ENCODE data around the gene SLC9A2. TPM values are rescaled to one million over a fixed set of nuclear protein-coding genes. Genes with fewer than 3 reads are reported as not detected.

The SLC9A2 gene, protein sequence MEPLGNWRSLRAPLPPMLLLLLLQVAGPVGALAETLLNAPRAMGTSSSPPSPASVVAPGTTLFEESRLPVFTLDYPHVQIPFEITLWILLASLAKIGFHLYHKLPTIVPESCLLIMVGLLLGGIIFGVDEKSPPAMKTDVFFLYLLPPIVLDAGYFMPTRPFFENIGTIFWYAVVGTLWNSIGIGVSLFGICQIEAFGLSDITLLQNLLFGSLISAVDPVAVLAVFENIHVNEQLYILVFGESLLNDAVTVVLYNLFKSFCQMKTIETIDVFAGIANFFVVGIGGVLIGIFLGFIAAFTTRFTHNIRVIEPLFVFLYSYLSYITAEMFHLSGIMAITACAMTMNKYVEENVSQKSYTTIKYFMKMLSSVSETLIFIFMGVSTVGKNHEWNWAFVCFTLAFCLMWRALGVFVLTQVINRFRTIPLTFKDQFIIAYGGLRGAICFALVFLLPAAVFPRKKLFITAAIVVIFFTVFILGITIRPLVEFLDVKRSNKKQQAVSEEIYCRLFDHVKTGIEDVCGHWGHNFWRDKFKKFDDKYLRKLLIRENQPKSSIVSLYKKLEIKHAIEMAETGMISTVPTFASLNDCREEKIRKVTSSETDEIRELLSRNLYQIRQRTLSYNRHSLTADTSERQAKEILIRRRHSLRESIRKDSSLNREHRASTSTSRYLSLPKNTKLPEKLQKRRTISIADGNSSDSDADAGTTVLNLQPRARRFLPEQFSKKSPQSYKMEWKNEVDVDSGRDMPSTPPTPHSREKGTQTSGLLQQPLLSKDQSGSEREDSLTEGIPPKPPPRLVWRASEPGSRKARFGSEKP
- 3.4 and 4.9 TPM in 2 replicates for total RNA-seq

DNA sequence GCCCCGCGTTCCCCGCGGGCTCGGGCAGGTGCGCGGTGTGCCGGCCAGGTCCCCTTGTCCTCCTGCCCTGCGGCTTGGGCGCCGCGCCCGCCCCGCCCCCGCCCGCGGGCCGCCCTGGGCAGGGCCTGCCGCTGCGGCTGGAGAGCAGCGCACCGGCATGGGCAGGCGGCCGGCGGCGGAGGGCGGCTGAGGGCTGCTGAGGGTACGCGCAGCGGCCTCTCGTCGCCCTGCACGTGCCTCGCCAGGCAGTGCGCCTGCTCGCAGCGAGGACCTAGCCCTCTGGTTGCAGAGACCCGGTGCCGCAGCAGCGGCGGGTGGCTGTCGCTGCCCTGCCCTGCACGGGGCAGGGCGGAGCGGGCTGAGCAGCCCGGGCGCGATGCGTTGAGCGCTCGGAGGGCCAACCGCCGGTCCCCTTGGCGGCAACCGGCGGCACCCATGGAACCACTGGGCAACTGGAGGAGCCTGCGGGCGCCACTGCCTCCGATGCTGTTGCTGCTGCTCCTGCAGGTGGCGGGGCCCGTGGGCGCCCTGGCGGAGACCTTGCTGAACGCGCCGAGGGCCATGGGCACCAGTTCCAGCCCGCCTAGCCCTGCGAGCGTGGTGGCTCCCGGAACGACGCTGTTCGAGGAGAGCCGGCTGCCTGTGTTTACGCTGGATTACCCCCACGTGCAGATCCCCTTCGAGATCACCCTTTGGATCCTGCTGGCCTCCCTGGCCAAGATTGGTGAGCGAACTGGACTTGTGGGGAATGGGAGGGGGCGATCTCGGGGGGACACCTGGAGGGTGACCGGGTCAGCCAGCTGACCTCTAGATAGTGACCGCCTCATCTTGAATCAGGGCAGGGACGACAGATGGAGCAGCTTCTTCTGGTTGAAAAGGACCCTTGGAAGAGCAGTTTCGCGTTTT lies at the start of gene SLC9A2:
TSS of gene SLC9A2 (plus strand) at position 140 of the 906 bp plus-strand sequence. CDS start at position 436, 296 bp downstream.
- Histone ChIP-seq H3K27me3 (ENCODE audit: control insufficient read depth, insufficient read depth, low read length) (peaks cover 14% of the 10 kb centered on the region), H3K4me3 (ENCODE audit: low read depth, low read length) (peak within 1 kb of the TSS; percentile 55), H3K36me3 (ENCODE audit: control insufficient read depth, insufficient read depth, low read length) (no peaks in the 10 kb centered on the region)
- DNase-seq (ENCODE audit: low read depth), result no peak
- TF ChIP-seq CTCF (IDR thresholded peaks at IDR 0.05; ENCODE audit: insufficient read depth, low read length, poor library complexity, severe bottlenecking), result no peak

DNA sequence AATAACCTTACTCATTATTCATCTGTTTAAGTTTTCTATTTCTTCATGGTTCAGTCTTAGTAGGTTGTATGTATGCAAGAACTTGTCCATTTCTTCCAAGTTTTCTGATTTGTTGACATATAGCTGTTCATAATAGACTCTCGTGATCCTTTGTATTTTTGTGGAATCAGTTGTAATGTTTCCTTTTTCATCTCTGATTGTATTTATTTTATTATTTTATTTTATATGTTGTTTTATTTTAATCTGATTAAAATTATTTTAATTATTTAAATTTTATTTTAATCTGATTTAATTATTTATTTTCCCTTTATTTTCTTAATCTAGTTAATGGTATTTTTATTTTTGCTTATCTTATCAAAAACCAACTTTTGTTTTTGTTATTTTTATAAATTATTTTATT lies 43.5 kb upstream of the SLC9A2 start:
- Histone ChIP-seq H3K36me3 (ENCODE audit: control insufficient read depth, insufficient read depth, low read length) (no peaks in the 10 kb centered on the region), H3K4me3 (ENCODE audit: low read depth, low read length) (no peak overlapping the region), H3K27me3 (ENCODE audit: control insufficient read depth, insufficient read depth, low read length) (no peaks in the 10 kb centered on the region)
- no peak for TF ChIP-seq CTCF (IDR thresholded peaks at IDR 0.05; ENCODE audit: insufficient read depth, low read length, poor library complexity, severe bottlenecking)
- DNase-seq (ENCODE audit: low read depth), result no peak

DNA sequence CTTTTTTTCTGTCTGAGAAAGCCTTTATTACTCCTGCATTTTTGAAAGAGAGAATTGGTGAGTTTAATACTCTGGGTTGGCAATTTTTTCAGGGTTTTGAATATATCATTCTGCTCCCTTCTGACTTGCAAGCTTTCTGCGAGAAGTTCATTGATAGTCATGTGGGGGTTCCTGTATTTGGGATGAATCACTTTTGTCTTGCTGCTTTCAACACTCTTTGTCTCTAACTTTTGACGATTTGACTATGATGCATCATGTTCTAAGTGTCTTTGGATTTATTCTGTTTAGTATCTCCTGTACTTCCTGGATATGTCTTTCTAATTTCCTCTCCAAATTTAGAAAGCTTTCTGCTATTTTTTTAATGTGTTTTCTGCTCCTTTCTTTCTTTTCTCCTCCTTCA lies 41.0 kb upstream of the SLC9A2 start:
- DNase-seq (ENCODE audit: low read depth), result no peak
- Histone ChIP-seq H3K4me3 (ENCODE audit: low read depth, low read length) (no peak overlapping the region), H3K36me3 (ENCODE audit: control insufficient read depth, insufficient read depth, low read length) (no peaks in the 10 kb centered on the region), H3K27me3 (ENCODE audit: control insufficient read depth, insufficient read depth, low read length) (no peaks in the 10 kb centered on the region)
- no peak for TF ChIP-seq CTCF (IDR thresholded peaks at IDR 0.05; ENCODE audit: insufficient read depth, low read length, poor library complexity, severe bottlenecking)

DNA sequence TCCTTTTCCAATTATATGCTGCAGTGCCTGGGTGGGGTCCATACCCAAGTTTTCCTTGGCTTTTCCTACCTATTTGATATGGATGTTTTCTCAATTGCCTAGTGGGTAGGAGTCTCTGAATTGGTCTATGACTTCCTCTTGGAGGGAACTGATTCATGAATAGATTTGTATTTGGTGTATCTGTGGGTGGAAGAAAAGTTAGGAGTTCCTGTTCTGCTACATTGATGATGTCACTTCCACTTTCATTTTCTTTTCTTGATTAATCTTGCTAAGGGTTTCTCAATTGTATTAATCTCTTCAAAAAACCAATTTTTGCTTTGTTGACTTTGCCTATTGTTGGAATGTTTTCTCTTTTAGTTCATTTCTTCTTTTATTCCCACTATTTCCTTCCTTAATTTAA lies 37.4 kb upstream of the SLC9A2 start:
- Histone ChIP-seq H3K27me3 (ENCODE audit: control insufficient read depth, insufficient read depth, low read length) (no peaks in the 10 kb centered on the region), H3K4me3 (ENCODE audit: low read depth, low read length) (no peak overlapping the region), H3K36me3 (ENCODE audit: control insufficient read depth, insufficient read depth, low read length) (no peaks in the 10 kb centered on the region)
- TF ChIP-seq CTCF (IDR thresholded peaks at IDR 0.05; ENCODE audit: insufficient read depth, low read length, poor library complexity, severe bottlenecking), result no peak
- DNase-seq (ENCODE audit: low read depth), result no peak

DNA sequence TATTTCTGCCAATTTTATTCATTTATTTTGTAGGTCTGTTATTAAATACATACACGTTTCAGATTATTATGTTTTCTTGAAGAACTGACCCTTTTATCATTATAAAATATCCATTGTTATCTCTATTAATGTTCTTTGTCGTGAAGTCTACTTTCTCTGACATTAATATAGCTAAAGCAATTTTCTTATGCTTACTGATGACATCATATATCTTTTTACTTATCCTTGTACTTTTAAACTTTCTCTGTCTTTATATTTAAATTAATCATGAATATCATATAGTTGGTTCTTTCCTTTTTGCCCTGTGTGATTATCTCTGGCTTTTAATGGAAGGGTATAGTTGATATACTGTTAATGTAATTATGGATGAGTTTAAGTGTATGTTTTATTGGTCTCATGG lies 36.5 kb upstream of the SLC9A2 start:
- no peak overlapping the region for H3K4me3 ChIP-seq (ENCODE audit: low read depth, low read length)
- no peak for DNase-seq (ENCODE audit: low read depth)
- H3K36me3 ChIP-seq (ENCODE audit: control insufficient read depth, insufficient read depth, low read length), result no peaks in the 10 kb centered on the region
- H3K27me3 ChIP-seq (ENCODE audit: control insufficient read depth, insufficient read depth, low read length), result no peaks in the 10 kb centered on the region
- TF ChIP-seq CTCF (IDR thresholded peaks at IDR 0.05; ENCODE audit: insufficient read depth, low read length, poor library complexity, severe bottlenecking), result no peak

Data from kidney epithelial cell (primary cell).